Measurements from ENCODE around the gene STARD7.

- TF ChIP-seq POLR2A (IDR thresholded peaks at IDR 0.05) (no peak), CTCF (IDR thresholded peaks at IDR 0.05) (no peak)
Measured at GRCh38 chr2:96145848-96146152, 62.8 kb downstream of the STARD7 start.

Measured in Peyer's patch (tissue), 4 donors.